ENCODE data around the gene FAM83G.
A peak's percentile ranks its signal among the peaks of the same experiment; 100 is the strongest.
"Not testable (repeated sequence)": the region's sequence is repeated elsewhere in the genome, so short reads cannot be mapped to it uniquely, and the experiment has no call there.

FAM83G gene, protein sequence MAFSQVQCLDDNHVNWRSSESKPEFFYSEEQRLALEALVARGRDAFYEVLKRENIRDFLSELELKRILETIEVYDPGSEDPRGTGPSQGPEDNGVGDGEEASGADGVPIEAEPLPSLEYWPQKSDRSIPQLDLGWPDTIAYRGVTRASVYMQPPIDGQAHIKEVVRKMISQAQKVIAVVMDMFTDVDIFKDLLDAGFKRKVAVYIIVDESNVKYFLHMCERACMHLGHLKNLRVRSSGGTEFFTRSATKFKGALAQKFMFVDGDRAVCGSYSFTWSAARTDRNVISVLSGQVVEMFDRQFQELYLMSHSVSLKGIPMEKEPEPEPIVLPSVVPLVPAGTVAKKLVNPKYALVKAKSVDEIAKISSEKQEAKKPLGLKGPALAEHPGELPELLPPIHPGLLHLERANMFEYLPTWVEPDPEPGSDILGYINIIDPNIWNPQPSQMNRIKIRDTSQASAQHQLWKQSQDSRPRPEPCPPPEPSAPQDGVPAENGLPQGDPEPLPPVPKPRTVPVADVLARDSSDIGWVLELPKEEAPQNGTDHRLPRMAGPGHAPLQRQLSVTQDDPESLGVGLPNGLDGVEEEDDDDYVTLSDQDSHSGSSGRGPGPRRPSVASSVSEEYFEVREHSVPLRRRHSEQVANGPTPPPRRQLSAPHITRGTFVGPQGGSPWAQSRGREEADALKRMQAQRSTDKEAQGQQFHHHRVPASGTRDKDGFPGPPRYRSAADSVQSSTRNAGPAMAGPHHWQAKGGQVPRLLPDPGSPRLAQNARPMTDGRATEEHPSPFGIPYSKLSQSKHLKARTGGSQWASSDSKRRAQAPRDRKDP

DNA sequence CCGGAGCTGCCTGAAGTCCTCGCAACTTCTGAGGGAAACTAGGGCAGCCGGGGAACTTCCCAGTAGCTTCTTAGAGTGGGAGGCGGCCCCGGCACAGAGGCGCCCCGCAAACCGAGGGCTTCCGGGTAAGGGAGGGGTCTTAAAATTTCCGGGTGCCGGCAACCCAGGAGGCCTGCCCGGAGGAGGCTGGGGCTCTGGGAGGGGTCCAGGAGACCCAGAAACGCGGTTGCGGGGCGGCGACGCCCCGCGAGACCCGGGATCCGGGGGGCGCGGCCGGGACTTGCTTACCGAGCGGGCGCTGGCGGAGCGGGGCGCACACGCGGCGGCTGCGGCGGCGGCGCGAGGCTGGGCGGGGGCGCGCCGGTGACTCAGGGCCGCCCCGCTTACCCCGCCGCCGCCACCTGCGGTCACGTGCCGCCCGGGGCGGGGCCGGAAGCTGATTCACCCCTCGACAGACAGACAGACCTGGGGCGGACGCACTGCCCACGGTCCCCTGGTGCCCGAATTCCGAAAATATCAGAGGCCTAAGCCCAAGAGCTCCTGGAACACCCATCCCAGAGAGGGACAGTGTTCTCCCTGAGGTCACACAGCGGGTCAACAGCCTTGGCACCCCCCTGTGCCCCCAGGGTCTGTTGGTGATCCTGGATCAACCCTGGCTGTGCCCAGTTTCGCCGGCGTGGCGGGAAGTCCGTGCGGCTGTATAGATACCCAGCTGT lies at the start of gene FAM83G:
FAM83G (minus strand) TSS at position 344 of the 716 bp plus-strand sequence. CDS start 723 bp downstream, outside the sequence.
- peak; percentile 92 for DNase-seq

DNA sequence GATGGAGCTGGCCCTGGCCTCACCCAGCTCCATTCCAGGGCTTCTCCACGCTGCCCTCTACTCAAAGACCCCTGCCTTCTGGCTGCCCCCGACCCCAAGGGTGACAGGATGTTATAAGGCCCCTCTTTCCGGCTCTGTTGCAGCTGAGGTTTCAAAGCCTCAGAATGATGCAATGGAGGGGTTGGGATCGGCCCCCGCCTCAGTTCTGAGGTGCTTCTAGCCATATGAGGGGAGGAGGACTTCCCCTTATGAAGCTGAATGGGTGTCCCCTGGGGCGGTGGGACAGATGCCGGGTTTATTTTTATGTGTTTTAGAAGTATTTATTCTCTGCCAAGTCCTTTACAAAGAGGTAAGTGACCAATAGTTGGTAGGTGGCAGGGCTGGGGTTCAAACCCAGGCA lies 44.3 kb upstream of the FAM83G start:
- DNase-seq, result not testable (repeated sequence)

DNA sequence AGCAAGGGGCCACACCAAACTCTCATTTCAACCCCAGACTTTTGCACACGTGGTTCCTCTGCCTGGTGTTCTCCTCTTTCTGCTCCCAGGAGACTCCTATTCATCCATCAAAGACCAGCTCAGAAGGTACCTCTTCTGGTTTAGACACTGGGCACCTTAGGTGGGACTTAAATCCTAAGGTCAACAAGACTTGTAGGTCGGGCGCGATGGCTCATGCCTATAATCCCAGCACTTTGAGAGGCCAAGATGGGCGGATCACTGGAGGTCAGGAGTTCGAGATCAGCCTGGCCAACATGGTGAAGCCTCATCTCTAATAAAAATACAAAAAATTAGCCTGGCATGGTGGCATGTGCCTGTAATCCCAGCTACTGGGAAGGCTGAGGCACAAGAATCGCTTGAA lies 42.9 kb upstream of the FAM83G start:
- DNase-seq, result not testable (repeated sequence)

DNA sequence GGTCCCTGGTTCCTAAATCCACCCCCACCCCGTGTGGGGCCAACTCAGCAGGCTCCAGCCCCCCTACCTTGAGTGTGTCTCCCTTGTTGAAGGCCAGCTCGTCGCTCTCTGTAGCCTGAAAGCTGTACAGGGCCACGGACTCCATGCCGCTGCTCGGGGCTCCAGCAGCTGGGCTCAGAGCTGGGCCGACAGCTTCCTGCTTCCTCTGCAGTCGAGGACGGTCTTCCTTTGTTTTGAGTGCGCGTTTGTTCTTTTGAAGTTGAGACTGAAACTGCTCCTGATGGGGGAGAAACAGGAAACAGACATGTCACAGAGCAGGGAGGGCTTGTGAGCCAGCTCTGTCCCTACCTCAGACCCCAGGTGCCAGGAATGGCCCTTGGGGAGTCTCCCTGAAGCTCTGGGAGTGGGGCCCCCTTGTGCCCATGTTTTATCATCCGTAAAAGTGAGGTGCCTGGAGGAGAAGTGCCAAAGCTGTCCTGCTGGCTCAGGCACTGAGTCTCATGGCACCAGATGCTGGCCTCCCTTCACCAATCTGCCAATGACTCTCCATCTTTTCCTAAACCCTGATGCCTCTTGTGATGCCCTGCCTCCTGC lies 42.3 kb upstream of the FAM83G start, which contains the start of gene GRAP:
GRAP (minus strand) TSS at position 176 of the 594 bp plus-strand sequence; CDS start at position 145, 31 bp downstream.
- not testable (repeated sequence) for DNase-seq

GRCh38 chr17:19044643-19045042 lies 40.1 kb upstream of the FAM83G start:
- DNase-seq, result not testable (repeated sequence)

DNA sequence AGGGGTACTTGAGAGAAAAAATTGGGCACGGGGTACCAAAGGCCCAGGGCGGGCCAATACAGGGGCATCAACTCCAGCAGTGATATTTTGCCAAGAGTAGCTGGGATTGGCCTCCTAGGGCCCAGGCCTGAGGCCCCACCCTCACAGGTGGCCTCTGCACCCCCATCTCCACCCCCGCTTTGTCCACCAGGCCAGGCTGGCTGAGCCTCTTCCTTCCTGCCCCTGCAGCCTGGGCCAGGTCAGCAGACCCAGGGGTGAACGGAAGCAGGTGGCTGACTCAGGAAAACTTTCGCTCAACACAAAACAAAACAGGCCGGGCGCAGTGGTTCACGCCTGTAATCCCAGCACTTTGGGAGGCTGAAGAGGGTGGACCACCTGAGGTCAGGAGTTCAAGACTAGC lies 38.5 kb upstream of the FAM83G start:
- DNase-seq, result not testable (repeated sequence)

DNA sequence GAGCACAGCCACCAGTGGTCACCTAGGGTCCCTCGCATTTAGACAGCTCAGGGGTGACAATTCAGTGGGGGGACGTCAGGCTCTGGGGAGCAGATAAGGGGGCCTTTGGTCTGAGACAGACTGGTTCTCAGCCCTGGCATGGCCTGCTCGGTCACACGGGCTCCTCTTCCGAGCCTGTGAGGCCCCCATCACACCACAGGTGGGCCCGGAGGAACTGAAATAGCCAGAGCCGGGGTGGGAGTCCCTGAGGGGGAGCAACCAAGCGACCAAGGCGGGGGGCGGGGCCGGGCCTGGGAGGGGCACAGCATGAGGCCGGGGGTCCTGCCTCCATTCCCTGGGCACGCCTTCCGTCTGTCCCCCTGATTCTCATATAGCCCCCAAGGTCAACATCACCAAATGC lies 37.8 kb upstream of the FAM83G start:
- DNase-seq, result not testable (repeated sequence)

- not testable (repeated sequence) for DNase-seq
Measured at GRCh38 chr17:19041871-19042270, 37.3 kb upstream of the FAM83G start.

GRCh38 chr17:19040350-19040749 lies 35.8 kb upstream of the FAM83G start:
- not testable (repeated sequence) for DNase-seq

DNA sequence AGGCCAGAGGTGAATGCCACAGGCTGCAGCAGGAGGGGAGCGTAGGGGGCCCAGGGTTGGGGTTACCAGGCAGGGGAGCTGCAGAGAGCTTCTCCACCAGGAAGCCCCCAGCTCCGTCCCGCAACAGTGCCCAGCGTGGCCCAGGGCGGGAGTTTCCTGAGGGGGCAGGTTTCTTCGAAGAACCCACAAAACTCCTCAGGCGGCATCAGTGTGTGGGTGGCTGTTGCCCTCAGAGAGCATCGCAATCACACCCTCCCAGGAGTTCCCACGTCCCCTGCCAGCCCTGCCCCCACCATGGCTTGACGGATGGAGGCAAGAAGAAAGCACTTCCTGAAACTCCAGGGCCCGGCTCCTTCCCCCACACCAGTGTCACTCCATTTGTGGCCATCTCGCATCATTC lies 34.2 kb upstream of the FAM83G start:
- not testable (repeated sequence) for DNase-seq

GRCh38 chr17:19038007-19038406 lies 33.4 kb upstream of the FAM83G start:
- not testable (repeated sequence) for DNase-seq

- not testable (repeated sequence) for DNase-seq
Measured at GRCh38 chr17:19037547-19037946, 33.0 kb upstream of the FAM83G start.

DNA sequence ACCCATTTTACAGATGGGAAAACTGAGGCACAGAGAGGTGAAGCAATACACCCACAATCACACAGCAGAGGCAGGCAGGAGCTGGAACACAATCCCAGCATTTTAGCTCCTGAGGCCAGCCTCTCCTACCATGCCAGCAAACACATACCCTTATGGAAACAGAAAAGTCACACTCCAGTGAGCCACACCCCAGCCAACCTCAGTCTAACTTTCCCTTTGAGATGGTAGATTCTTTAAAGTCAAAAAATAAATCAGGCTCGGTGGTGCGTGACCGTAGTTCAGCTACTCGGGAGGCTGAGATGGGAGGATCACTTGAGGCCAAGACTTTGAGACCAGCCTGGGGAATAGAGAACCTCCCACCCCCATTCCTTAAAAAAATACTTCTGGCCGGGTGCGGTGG lies 31.6 kb upstream of the FAM83G start:
- not testable (repeated sequence) for DNase-seq

DNA sequence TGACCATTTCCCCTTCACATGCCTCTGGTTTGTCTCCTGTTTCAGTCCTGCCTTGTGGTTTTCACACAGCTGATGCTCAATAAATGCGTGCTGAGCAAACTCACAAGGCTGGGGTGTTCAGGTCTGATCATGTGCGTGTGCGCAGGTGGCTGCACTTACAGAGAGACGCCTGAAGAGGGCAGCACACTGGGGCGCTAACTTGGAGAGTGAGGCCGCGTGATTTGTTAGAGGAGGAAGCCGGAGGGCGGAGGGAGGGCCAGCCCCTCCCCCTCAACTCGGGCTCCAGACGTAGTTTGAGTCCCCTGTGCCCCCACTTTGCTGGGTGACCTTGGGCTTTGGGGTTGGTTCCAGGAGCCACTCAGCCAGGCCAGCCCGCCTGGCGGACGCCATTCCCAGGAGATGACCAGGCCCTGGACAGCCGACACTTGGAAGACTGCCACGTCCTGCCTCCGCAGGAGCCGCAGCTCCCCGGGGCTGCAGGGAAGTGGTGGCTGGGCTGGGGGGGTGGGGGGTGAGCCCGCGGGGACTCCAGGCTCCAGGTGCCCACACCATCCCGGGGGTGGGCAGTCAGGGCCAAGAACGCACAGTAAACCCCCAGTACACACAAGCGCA lies 27.9 kb upstream of the FAM83G start:
- DNase-seq, result not testable (repeated sequence)

DNA sequence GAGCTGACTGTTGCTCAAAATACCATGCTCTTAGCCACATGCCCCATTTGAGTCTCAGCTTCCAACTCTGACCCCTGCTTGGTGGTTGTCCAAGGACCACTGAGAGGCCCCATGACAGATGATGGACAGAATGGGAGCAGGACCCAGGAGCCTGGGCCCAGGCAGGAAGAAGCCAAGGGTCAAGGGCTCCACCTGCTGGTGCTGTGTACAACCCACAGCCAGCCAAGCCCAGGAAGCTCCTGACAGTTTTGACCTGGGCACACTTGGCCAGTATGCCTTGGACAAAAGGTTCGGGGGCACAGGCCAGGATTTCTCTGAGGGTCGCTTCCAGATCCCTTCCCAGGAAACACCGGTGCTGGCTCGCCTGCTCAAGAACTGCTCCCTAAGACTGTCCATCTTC lies 27.2 kb upstream of the FAM83G start:
- DNase-seq, result not testable (repeated sequence)

DNA sequence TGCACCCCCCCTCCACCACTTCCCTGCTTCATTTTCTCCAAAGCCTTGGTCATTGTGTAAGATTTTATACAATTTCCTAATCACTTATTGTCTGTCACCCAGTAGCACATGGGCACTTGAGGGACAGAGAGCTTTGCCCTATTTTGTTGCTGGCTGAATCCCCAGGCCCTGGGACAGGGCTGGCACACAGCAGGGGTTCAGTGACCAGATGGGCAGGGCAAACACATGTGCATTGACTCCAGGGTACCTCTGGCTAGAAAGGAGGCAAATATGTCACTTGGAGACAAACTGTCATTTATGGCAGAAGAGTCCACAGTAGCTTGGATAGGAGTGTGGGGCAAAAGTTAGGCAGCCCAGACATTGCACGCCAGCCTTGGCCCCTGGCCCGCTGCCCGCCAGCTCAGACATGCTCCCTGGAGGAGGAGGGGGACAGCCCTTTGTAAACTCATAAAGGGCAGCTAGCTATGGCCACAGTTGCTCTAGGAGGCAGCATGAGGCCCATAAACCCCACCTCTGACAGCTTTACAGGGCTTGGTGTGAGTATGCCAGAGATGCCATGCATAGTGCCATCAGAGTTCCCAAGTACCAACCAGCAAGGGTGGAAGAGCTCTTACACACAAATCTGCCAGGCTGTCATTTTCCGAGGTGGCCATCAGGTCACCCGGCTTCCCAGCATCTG lies 26.3 kb upstream of the FAM83G start:
- not testable (repeated sequence) for DNase-seq

GRCh38 chr17:19029740-19030139 lies 25.2 kb upstream of the FAM83G start:
- DNase-seq, result not testable (repeated sequence)

- not testable (repeated sequence) for DNase-seq
Measured at GRCh38 chr17:19028671-19029070, 24.1 kb upstream of the FAM83G start.

DNA sequence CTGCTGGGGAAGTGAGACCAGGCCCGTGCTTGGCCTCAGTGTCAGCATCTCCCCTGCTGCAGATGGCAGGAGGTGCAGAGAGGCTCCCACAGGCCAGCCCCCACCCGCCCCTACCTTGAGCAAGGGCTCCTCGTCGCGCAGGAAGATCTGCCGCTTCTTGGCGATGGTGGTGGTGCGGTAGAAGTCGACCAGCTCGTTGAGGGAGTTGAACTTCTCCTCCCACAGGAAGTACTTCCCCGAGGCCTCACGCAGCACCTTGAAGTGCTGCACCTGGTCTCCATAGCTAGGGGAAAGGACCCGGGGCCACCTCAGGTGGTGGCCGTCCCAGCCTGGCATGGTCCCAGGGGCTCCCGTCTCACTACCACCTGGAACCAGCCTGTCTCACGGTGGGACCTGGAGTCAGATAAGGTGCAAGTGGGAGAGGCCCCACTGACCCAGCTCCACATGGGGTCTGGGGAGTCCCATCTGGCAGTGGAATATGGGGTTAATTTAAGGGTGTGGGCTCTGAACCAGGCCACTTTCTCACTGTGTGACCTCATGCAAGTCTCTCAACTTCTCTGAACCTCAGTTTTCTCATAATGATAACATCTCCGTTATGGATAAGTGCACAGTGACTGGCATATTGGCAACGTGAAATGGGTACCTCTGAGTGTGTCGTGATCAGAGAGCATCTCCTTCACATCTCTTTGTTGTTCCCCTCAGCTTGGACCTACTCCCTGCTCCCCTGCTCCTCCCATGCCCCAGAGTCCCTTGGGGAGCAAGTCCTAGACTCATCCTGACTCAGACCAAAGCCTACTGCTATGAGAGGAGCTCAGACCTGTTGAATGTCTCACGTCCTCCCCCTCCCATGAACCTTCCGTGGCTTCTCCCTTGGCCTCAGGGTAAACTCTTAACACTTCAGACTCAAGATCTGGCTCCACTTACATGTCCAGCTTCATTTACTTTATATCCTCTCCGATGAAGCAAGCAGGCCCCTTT lies 19.8 kb upstream of the FAM83G start:
- peak; percentile 78 for DNase-seq

Data from islet precursor cell (in vitro differentiated cells).